Body of pancreas (tissue), 4 donors: ENCODE data around the gene CD33.

Experiments
- CTCF ChIP-seq, 7 experiments: fragments of 450-650 bp in 4 of 7; fragments of 200-600 bp in 3 of 7; sonication (generic) in 3 of 7; IDR thresholded peaks; one replicate each; pipeline ENCODE4 v1.5.1; 2016 to 2019; ENCODE audit warnings: antibody characterized with exemption in 7 of 7
- POLR2A ChIP-seq, 3 donors: fragments of 450-650 bp; IDR thresholded peaks; one replicate each; pipeline ENCODE4 v1.6.1; 2016; ENCODE audit warnings: antibody characterized with exemption in 3 of 3, mild to moderate bottlenecking in 2 of 3

- TF ChIP-seq CTCF (IDR thresholded peaks at IDR 0.05) (no peak), POLR2A (IDR thresholded peaks at IDR 0.05) (no peak)
Measured at GRCh38 chr19:51240866-51241265, 16.0 kb downstream of the CD33 start.
